ENCODE measurements around the gene MEN1. TPM values are rescaled to one million over a fixed set of nuclear protein-coding genes. Genes with fewer than 3 reads are reported as not detected.

The MEN1 gene
- polyA plus RNA-seq, 3 donors, result 9.4 to 26.2 (median 10.0) TPM

GRCh38 chr11:64814712-64815187 lies 4.4 kb upstream of the MEN1 start:
- H3K9me3 ChIP-seq (replicated peaks in 1 of 2; ENCODE audit: control insufficient read depth in 1 of 2, insufficient read depth in 1 of 2, low read length in 2 of 2), result no peaks in the 10 kb centered on the region
- no peak overlapping the region for H3K27ac Mint-ChIP-seq

GRCh38 chr11:64813826-64814225 lies 3.5 kb upstream of the MEN1 start:
- H3K27me3 Mint-ChIP-seq (ENCODE audit: low read depth in 3 of 3), result peaks cover 0 to 5% (median 4%) of the 10 kb centered on the region in 3 donors
- Histone ChIP-seq H3K9ac (ENCODE audit: insufficient read depth, low read length, poor library complexity, severe bottlenecking) (no peak overlapping the region), H3K79me2 (ENCODE audit: insufficient read depth, low read length) (no peaks in the 10 kb centered on the region), H3K27ac (ENCODE audit: low read depth in 1 of 2, low read length in 2 of 2) (no peak overlapping the region), H3K9me3 (replicated peaks in 1 of 2; ENCODE audit: control insufficient read depth in 1 of 2, insufficient read depth in 1 of 2, low read length in 2 of 2) (no peaks in the 10 kb centered on the region), H3K27me3 (ENCODE audit: control insufficient read depth in 2 of 2, insufficient read depth in 2 of 2, low read length in 2 of 2) (no peaks in the 10 kb centered on the region), H3K4me3 (replicated peaks in 1 of 3; ENCODE audit: low read depth in 2 of 3, low read length in 3 of 3) (no peak overlapping the region), H3K4me1 (ENCODE audit: control insufficient read depth in 1 of 2, insufficient read depth in 2 of 2, low read length in 2 of 2) (peaks cover 12 to 19% of the 10 kb centered on the region in 2 donors), H3K36me3 (replicated peaks in 1 of 2; ENCODE audit: control insufficient read depth in 1 of 2, insufficient read depth in 2 of 2, low read length in 2 of 2) (no peaks in the 10 kb centered on the region), H2AFZ (ENCODE audit: insufficient read depth, low read depth, low read length, poor library complexity, severe bottlenecking) (no peak overlapping the region), H3K4me2 (replicated peaks; ENCODE audit: extremely low read depth, low read length, poor library complexity, severe bottlenecking) (no peak overlapping the region), H4K20me1 (ENCODE audit: insufficient read depth, low read length) (no peaks in the 10 kb centered on the region)
- peaks cover 13% of the 10 kb centered on the region for H3K4me1 Mint-ChIP-seq
- no peaks in the 10 kb centered on the region for H3K36me3 Mint-ChIP-seq
- no peak for DNase-seq
- WGBS (ENCODE audit: insufficient coverage), result 93% methylated on average over 5 of the region's 5 CpGs
- no peak for TF ChIP-seq CTCF (IDR thresholded peaks at IDR 0.05)
- H3K9me3 Mint-ChIP-seq, result no peaks in the 10 kb centered on the region
- no peak overlapping the region for H3K27ac Mint-ChIP-seq
- H3K4me3 Mint-ChIP-seq, result no peak overlapping the region
- intact Hi-C loops (cut with micrococcal nuclease), result no loop called here

More at GRCh38 chr11:64814712-64815187, 4.4 kb upstream of the MEN1 start:
- 82% methylated on average over 5 of the region's 7 CpGs for WGBS (ENCODE audit: insufficient coverage)
- no peak overlapping the region for H3K4me3 ChIP-seq (replicated peaks in 1 of 3; ENCODE audit: low read depth in 2 of 3, low read length in 3 of 3)
- no peak for DNase-seq
- no peak overlapping the region for H3K9ac ChIP-seq (ENCODE audit: insufficient read depth, low read length, poor library complexity, severe bottlenecking)
- peaks cover 6 to 12% of the 10 kb centered on the region in 2 donors for H3K4me1 ChIP-seq (ENCODE audit: control insufficient read depth in 1 of 2, insufficient read depth in 2 of 2, low read length in 2 of 2)
- H3K4me2 ChIP-seq (replicated peaks; ENCODE audit: extremely low read depth, low read length, poor library complexity, severe bottlenecking), result no peak overlapping the region
- no peaks in the 10 kb centered on the region for H3K9me3 Mint-ChIP-seq
- no peak overlapping the region for H3K4me3 Mint-ChIP-seq
- H3K4me1 Mint-ChIP-seq, result peaks cover 6% of the 10 kb centered on the region
- H3K27ac ChIP-seq (ENCODE audit: low read depth in 1 of 2, low read length in 2 of 2), result no peak overlapping the region
- no peaks in the 10 kb centered on the region for H3K79me2 ChIP-seq (ENCODE audit: insufficient read depth, low read length)
- H3K36me3 ChIP-seq (replicated peaks in 1 of 2; ENCODE audit: control insufficient read depth in 1 of 2, insufficient read depth in 2 of 2, low read length in 2 of 2), result no peaks in the 10 kb centered on the region
- peaks cover 0 to 5% (median 1%) of the 10 kb centered on the region in 3 donors for H3K27me3 Mint-ChIP-seq (ENCODE audit: low read depth in 3 of 3)
- intact Hi-C loops (cut with micrococcal nuclease), result no loop called here
- H3K36me3 Mint-ChIP-seq, result no peaks in the 10 kb centered on the region
- no peaks in the 10 kb centered on the region for H3K27me3 ChIP-seq (ENCODE audit: control insufficient read depth in 2 of 2, insufficient read depth in 2 of 2, low read length in 2 of 2)
- H4K20me1 ChIP-seq (ENCODE audit: insufficient read depth, low read length), result no peaks in the 10 kb centered on the region
- TF ChIP-seq CTCF (IDR thresholded peaks at IDR 0.05), result no peak
- H2AFZ ChIP-seq (ENCODE audit: insufficient read depth, low read depth, low read length, poor library complexity, severe bottlenecking), result no peak overlapping the region
